Tibial nerve (tissue), 4 donors: ENCODE data around the gene NBEAL2.

Experiments used
- CTCF ChIP-seq, 5 experiments: fragments of 200-600 bp in 3 of 5; fragments of 450-650 bp in 2 of 5; sonication (generic) in 3 of 5; IDR thresholded peaks; one replicate each; pipeline ENCODE4 v1.5.1; 2016 to 2019; ENCODE audit warnings: antibody characterized with exemption in 5 of 5, mild to moderate bottlenecking in 3 of 5, moderate library complexity in 2 of 5
- EP300 ChIP-seq, 2 donors: sonication (generic); formaldehyde crosslinking; IDR thresholded peaks; one replicate each; pipeline ENCODE4 v1.6.1; 2017; ENCODE audit warnings: antibody characterized with exemption in 2 of 2, mild to moderate bottlenecking in 1 of 2
- POLR2A ChIP-seq, 2 donors: fragments of 450-650 bp; IDR thresholded peaks; one replicate each; pipeline ENCODE4 v1.6.1; 2017; ENCODE audit warnings: antibody characterized with exemption in 2 of 2, mild to moderate bottlenecking in 2 of 2, moderate library complexity in 2 of 2

GRCh38 chr3:46959161-46959511, 20.3 kb upstream of the NBEAL2 start:
- TF ChIP-seq POLR2A (IDR thresholded peaks at IDR 0.05): no peak
- TF ChIP-seq CTCF (IDR thresholded peaks at IDR 0.05): no peak
- no peak for TF ChIP-seq EP300 (IDR thresholded peaks at IDR 0.05)
